RWPE1 (cell line): ENCODE measurements around the gene PHOX2A.

ENCODE experiments used
- CTCF ChIA-PET: fragments of 350-600 bp; sonication (Branson Sonifier 250); formaldehyde crosslinking; extraction: SDS; loops from one replicate; lab custom pipeline; 2021; lab: Yijun Ruan, JAX
- POLR2A ChIA-PET: fragments of 400-600 bp; formaldehyde crosslinking; extraction: SDS; loops from one replicate; lab custom pipeline; 2020; ENCODE audit warnings: antibody characterized with exemption; ENCODE audit not compliant: low non-redundant PET; lab: Yijun Ruan, JAX
- DNase-seq: peaks from one replicate; pipeline ENCODE4 v3.0.0; 2012; ENCODE audit warnings: low spot score
- H3K27ac ChIP-seq: fragments of 450-650 bp; 2 replicates; pipeline ENCODE4 v1.5.1; 2017
- TF ChIP-seq, protein P1 (sequence below): fragments of 450-650 bp; conservative IDR thresholded peaks from 2 replicates; pipeline ENCODE4 v1.5.1; 2017; ENCODE audit warnings: low read depth, mild to moderate bottlenecking

Gene PHOX2A

DNA sequence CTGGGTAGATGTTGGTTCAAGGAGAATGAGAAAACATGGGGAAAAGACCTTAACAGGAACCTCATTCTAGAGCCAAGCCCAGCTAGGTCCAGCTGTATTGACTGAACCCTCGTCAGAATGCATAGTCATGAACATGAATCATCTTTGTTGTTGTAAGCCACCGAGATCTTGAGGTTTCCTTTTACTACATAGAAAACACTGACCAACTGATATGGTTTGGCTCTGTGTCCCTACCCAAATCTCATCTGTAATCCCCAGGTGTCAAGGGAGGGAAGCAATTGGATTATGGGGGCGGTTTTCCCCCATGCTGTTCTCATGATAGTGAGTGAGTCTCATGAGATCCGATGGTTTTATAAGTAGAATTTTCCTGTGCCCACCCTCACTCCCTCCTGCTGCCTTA lies 19.4 kb upstream of the PHOX2A start:
- CTCF ChIA-PET = interaction anchor here (0.6 to 0.7 kb wide), 2 partner anchors 42 to 231 kb away, joined by 3 to 6 read pairs; no protein-coding TSS in a partner anchor
- DNase-seq = no peak
- POLR2A ChIA-PET = no interaction called here
- H3K27ac ChIP-seq = no peak overlapping the region
- TF ChIP-seq, protein P1, sequence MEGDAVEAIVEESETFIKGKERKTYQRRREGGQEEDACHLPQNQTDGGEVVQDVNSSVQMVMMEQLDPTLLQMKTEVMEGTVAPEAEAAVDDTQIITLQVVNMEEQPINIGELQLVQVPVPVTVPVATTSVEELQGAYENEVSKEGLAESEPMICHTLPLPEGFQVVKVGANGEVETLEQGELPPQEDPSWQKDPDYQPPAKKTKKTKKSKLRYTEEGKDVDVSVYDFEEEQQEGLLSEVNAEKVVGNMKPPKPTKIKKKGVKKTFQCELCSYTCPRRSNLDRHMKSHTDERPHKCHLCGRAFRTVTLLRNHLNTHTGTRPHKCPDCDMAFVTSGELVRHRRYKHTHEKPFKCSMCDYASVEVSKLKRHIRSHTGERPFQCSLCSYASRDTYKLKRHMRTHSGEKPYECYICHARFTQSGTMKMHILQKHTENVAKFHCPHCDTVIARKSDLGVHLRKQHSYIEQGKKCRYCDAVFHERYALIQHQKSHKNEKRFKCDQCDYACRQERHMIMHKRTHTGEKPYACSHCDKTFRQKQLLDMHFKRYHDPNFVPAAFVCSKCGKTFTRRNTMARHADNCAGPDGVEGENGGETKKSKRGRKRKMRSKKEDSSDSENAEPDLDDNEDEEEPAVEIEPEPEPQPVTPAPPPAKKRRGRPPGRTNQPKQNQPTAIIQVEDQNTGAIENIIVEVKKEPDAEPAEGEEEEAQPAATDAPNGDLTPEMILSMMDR = no peak

DNA sequence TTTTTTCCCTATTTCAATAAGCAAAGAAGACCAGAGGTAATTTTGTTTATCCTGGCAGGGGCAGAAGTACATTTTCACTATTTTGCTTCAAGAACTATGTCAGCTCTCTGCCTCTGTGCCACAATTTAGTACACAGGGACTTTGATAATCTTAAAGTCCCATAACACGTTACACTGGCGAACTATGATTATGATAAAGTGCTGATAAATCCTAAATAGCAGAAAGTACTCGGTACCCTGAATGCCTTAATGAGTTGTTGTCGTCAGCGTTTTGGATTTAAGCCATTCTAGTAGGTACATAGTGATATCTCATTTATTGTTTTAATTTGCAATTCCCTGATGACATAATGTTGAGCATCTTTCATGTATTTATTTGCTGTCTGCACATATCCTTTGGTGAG lies 16.6 kb upstream of the PHOX2A start:
- DNase-seq = no peak
- TF ChIP-seq, protein P1 = no peak
- ChIA-PET POLR2A (no interaction called here), CTCF (interaction anchor here (0.8 kb wide), 1 partner anchor 152 kb away, joined by 4 read pairs; no protein-coding TSS in a partner anchor)
- H3K27ac ChIP-seq = no peak overlapping the region

DNA sequence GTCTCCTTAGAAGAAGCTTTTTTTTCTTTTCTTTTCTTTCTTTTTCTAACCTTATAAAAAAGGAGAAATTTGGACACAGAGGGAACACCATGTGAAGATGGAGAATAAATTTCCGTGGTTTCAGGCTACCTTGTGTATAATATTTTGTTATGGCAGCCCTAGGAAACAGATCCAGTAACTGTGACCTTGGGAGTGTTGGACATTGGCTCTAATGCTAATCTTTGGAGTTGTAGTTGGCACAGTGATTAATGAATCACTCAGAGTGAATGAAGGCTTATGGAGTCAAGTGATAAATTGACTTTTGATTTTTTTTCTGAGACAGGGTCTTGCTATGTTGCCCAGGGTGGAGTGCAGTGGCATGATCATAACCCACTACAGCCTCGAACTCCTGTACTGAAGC lies 15.5 kb upstream of the PHOX2A start:
- TF ChIP-seq, protein P1 = no peak
- ChIA-PET POLR2A (no interaction called here), CTCF (interaction anchor here (0.5 to 0.6 kb wide), 2 partner anchors 247 to 708 kb away, joined by 3 to 5 read pairs; no protein-coding TSS in a partner anchor)
- no peak for DNase-seq
- no peak overlapping the region for H3K27ac ChIP-seq

DNA sequence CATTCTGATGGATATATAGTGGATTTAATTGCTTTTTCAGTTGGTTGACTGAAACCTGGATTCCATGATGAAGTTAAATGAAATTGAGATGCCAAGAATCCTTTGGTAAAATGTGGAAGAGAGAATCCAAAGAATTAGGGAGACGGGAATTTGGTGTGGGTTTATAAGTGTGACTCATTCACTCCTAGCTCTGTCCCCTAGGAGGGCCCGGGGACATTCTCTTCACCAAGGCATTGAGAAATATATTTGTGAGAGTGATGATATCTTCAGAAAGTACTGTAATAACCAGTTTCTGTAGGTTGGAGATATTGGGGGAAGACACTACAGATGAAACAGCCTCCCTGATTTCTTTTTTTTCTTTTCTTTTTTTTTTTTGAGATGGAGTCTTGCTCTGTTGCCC lies 13.6 kb upstream of the PHOX2A start:
- DNase-seq = no peak
- TF ChIP-seq, protein P1 = no peak
- CTCF ChIA-PET = interaction anchor here (0.7 kb wide), 1 partner anchor 190 kb away, joined by 3 read pairs; no protein-coding TSS in a partner anchor
- H3K27ac ChIP-seq = no peak overlapping the region
- POLR2A ChIA-PET = no interaction called here

DNA sequence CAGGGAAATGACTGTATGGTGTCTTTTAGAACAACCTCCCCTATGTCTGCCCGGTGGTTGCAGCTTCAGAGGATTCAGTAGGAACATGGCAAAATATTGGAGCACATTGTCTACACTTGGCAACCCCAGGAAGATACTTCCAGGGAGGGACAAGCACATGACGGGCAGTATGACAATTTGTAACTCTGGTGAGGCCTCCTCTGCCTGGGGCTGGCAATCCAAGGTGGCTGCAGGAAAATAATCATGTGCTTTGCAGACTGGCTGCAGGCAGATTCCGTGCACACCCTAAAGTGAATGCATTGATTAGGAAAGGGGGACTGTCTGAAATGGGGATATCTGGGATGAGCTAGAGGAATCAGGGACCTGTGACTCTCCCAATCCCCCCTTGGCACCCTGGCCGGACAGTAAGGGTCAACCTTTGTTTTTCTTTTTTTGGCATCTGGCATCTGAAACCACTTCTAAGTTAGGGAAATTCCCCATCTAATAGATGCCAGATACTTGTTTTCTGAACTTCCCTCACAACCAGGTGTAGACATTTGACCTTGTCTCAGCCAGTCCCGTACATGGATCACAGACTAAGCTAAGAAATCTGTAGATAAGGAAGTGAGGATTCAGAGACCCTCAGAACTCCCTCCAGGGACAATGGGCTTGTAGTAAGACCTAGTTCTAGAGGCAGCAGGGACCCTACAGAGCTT lies 10.5 kb upstream of the PHOX2A start:
- no peak for DNase-seq
- H3K27ac ChIP-seq = no peak overlapping the region
- ChIA-PET CTCF (interaction anchor here (0.6 kb wide), 3 partner anchors 36 to 482 kb away, joined by 3 to 4 read pairs (median 3); no protein-coding TSS in a partner anchor), POLR2A (no interaction called here)
- TF ChIP-seq, protein P1 = no peak

DNA sequence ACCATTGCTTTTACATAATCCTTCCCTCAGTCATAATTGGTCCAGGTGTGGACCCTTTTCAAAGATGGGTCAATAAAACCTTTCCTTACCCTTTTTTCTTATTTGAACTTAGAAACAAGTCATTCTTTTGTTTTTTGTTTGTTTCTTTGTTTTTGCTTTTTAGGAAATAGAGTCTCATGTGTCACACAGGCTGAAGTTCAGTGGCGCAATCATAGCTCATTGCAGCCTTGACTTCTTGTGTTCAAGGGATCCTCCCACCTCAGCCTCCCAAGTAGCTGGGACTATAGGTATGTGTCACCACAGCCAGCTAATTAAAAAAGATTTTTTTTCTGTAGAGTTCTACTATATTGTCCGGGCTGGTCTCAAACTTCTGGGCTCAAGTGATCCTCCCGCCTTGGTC lies 9.4 kb upstream of the PHOX2A start:
- ChIA-PET CTCF (no interaction called here), POLR2A (no interaction called here)
- H3K27ac ChIP-seq = no peak overlapping the region
- DNase-seq = no peak
- TF ChIP-seq, protein P1 = no peak
